ENCODE data around the gene LPCAT3.

- no peak for TF ChIP-seq POLR2A (IDR thresholded peaks at IDR 0.05; ENCODE audit: borderline replicate concordance, extremely low read depth, insufficient read depth, insufficient read length)
- no peak for TF ChIP-seq CTCF (IDR thresholded peaks at IDR 0.05 in 2 of 3, conservative IDR thresholded peaks at IDR 0.05 in 1 of 3; ENCODE audit: borderline replicate concordance in 1 of 3, insufficient read depth in 1 of 3, low read depth in 2 of 3, low read length in 2 of 3)
Observed at GRCh38 chr12:6953442-6954315, 64.6 kb downstream of the LPCAT3 start.

Measured in HCT116 (cell line).